Measurements from ENCODE around the gene KCNA5.
A peak's percentile ranks its signal among the peaks of the same experiment; 100 is the strongest.

KCNA5 gene

GRCh38 chr12:5043589-5044419 lies at the start of gene KCNA5:
Gene KCNA5, plus strand, starts transcription at chr12:5043879. Its CDS starts 269 bp downstream, at chr12:5044148.
- DNase-seq = peak; percentile 24

GRCh38 chr12:4994622-4995021 lies 49.1 kb upstream of the KCNA5 start:
- DNase-seq = no peak

- DNase-seq = no peak
These were observed 47.0 kb upstream of the KCNA5 start for GRCh38 chr12:4996714-4997113.

- DNase-seq = no peak
These were observed 45.7 kb upstream of the KCNA5 start for GRCh38 chr12:4997939-4998338.

GRCh38 chr12:5000204-5000603 lies 43.5 kb upstream of the KCNA5 start:
- no peak for DNase-seq

GRCh38 chr12:5000658-5001385 lies 42.9 kb upstream of the KCNA5 start:
- no peak for DNase-seq

- DNase-seq = peak; percentile 75
These were observed 40.5 kb upstream of the KCNA5 start for GRCh38 chr12:5003025-5003666.

- DNase-seq = no peak
These were observed 35.0 kb upstream of the KCNA5 start for GRCh38 chr12:5008661-5009060.

- no peak for DNase-seq
These were observed 33.5 kb upstream of the KCNA5 start for GRCh38 chr12:5010151-5010550.

GRCh38 chr12:5012337-5012736 lies 31.3 kb upstream of the KCNA5 start:
- no peak for DNase-seq

GRCh38 chr12:5013266-5013730 lies 30.4 kb upstream of the KCNA5 start:
- DNase-seq = peak; percentile 46

GRCh38 chr12:5014269-5014668 lies 29.4 kb upstream of the KCNA5 start:
- peak; percentile 36 for DNase-seq

- no peak for DNase-seq
These were observed 27.8 kb upstream of the KCNA5 start for GRCh38 chr12:5015711-5016492.

- no peak for DNase-seq
These were observed 27.2 kb upstream of the KCNA5 start for GRCh38 chr12:5016526-5016925.

- DNase-seq = peak; percentile 20
These were observed 25.9 kb upstream of the KCNA5 start for GRCh38 chr12:5017638-5018348.

- DNase-seq = no peak
These were observed 25.0 kb upstream of the KCNA5 start for GRCh38 chr12:5018677-5019076.

GRCh38 chr12:5022025-5022424 lies 21.7 kb upstream of the KCNA5 start:
- no peak for DNase-seq

GRCh38 chr12:5022465-5023061 lies 21.1 kb upstream of the KCNA5 start:
- DNase-seq = peak; percentile 54

GRCh38 chr12:5023842-5024241 lies 19.8 kb upstream of the KCNA5 start:
- no peak for DNase-seq

- DNase-seq = no peak
These were observed 17.2 kb upstream of the KCNA5 start for GRCh38 chr12:5026342-5026938.

Measured in hematopoietic multipotent progenitor cell treated with erythropoietin and hydrocortisone succinate and interleukin-3 and kit ligand, for 4 days (in vitro differentiated cells).